ENCODE results near the gene WIPF1.

Gene WIPF1, protein sequence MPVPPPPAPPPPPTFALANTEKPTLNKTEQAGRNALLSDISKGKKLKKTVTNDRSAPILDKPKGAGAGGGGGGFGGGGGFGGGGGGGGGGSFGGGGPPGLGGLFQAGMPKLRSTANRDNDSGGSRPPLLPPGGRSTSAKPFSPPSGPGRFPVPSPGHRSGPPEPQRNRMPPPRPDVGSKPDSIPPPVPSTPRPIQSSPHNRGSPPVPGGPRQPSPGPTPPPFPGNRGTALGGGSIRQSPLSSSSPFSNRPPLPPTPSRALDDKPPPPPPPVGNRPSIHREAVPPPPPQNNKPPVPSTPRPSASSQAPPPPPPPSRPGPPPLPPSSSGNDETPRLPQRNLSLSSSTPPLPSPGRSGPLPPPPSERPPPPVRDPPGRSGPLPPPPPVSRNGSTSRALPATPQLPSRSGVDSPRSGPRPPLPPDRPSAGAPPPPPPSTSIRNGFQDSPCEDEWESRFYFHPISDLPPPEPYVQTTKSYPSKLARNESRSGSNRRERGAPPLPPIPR

DNA sequence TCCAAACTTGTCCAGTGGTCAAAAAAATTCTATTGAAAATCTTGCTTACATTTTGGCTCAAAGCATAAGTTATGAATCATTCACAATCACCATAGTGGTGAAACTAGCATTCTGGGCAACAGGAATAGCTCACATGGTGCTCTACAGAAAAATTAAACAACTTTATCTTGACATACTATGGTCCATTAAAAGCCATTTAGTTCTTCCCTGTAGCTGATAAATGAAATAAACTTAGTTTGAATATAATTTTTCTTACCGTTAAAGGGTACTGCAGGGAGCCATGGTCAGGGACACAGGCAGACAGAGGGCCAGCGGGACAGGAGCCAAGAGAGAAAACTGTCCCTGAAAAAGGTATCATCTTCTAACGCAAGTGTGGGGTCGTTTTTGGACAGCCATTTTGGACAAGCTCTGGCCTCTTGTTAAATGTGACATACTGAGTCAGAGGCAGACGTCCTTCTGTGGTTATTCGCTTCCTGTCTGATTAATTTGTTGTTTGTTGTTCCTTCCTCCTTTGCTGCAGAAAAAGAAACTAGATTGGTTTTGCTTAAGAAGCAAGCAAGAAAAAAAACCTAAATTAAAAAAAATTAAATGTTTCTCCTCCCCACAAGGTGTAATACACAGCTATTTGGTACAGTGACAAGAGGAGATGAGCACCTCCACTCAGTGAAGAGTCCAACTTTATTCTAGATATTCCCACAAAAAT lies at the start of gene WIPF1:
WIPF1 (minus strand) TSS at position 460 of the 703 bp plus-strand sequence. CDS start 12,231 bp downstream, outside the sequence.
- TF ChIP-seq, protein P1, sequence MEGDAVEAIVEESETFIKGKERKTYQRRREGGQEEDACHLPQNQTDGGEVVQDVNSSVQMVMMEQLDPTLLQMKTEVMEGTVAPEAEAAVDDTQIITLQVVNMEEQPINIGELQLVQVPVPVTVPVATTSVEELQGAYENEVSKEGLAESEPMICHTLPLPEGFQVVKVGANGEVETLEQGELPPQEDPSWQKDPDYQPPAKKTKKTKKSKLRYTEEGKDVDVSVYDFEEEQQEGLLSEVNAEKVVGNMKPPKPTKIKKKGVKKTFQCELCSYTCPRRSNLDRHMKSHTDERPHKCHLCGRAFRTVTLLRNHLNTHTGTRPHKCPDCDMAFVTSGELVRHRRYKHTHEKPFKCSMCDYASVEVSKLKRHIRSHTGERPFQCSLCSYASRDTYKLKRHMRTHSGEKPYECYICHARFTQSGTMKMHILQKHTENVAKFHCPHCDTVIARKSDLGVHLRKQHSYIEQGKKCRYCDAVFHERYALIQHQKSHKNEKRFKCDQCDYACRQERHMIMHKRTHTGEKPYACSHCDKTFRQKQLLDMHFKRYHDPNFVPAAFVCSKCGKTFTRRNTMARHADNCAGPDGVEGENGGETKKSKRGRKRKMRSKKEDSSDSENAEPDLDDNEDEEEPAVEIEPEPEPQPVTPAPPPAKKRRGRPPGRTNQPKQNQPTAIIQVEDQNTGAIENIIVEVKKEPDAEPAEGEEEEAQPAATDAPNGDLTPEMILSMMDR (IDR thresholded peaks at IDR 0.05; ENCODE audit: borderline replicate concordance, insufficient read depth, low read depth, low read length), result no peak
- peak within 1 kb of the TSS; percentile 51 for H3K4me3 ChIP-seq (ENCODE audit: low read depth, low read length)

DNA sequence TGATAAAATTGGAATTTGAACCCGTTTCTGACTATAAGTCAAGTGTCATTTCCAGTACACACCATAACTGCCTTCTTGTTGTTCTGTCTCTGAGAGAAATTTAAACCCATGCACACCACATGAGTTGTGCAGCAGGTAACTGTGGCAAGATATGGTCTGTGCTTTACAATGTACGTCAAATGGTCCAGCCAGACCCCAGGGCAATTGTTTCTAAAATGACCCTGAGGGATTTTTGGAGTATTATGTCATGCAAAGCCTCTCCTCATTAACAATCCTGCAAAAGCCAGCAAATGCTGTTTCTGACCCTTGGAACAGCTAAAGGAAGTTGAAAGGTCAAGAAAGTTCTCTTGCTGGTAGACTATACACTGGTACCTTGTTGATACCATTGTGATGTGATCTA lies 47.7 kb upstream of the WIPF1 start:
- H3K4me3 ChIP-seq (ENCODE audit: low read depth, low read length), result no peak overlapping the region
- TF ChIP-seq, protein P1 (IDR thresholded peaks at IDR 0.05; ENCODE audit: borderline replicate concordance, insufficient read depth, low read depth, low read length), result no peak

DNA sequence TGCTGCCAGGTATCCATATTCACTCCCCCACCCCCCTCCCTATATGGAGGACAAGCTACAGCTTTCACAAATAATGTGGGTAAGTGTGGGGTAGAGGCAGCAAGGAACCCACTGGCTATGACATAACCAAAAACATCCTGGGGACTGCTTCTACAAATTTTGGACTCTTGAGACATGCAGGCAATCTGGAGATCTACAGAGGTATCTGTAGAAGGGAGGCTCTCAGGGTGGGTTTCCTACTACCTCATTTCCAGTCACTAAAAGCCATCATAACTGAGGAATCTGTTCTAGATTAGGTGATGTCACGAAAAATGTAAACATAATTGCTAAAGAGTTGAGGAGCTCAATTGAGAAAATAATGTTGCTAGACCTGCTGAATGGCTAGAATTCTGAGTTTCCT lies 46.8 kb upstream of the WIPF1 start:
- H3K4me3 ChIP-seq (ENCODE audit: low read depth, low read length), result no peak overlapping the region
- TF ChIP-seq, protein P1 (IDR thresholded peaks at IDR 0.05; ENCODE audit: borderline replicate concordance, insufficient read depth, low read depth, low read length), result no peak

DNA sequence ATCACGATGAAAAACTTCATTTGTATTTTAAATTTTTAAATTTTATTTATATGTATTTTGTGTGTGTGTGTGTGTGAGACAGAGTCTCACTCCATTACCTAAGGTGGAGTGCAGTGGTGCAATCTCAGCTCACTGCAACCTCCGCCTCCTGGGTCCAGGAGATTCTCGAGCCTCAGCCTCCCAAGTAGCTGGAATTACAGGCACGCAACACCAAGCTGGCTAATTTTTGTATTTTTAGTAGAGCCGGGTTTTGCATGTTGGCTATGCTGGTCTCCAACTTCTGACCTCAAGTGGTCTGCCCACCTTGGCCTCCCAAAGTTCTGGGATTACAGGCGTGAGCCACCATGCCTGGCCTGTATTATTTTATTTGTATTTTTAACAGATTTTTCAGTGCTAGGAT lies 45.8 kb upstream of the WIPF1 start:
- TF ChIP-seq, protein P1 (IDR thresholded peaks at IDR 0.05; ENCODE audit: borderline replicate concordance, insufficient read depth, low read depth, low read length), result no peak
- H3K4me3 ChIP-seq (ENCODE audit: low read depth, low read length), result no peak overlapping the region

DNA sequence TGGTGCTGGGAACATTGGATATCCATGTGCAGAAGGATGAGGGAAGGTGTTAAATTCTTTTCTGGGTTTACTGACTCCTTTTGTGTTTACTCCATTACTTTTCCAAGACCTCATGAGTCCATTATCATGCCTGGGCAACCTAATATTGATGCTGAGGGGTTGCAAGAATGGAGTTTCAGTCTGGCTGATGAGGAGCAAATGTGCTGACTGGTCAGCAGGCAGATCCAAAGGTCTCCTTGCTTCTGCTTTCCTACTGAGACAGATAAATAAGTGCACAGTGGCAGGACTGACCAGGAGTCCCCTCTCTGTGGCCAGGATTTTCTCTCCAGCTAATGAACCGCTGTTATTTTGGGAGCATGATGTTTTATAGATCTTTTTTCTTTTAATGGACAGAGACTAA lies 43.6 kb upstream of the WIPF1 start:
- no peak overlapping the region for H3K4me3 ChIP-seq (ENCODE audit: low read depth, low read length)
- TF ChIP-seq, protein P1 (IDR thresholded peaks at IDR 0.05; ENCODE audit: borderline replicate concordance, insufficient read depth, low read depth, low read length), result no peak

DNA sequence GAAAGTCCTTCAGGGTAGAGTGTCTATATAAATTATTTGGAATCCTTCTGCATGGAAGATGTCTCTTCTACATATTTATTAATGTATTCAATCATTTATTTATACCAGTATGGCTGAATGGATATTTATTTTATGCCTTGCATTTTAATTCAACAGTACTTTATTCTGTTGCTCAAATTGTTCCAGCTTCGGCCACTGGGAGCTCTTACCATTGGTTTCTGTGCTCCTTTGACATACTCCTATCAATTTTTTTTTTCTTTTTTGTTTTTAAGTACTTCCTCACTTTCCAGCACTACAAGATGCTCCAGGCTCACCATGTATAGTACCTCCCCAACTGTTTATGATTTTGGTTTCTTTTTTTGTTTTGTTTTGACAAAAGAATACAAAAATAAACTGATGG lies 39.4 kb upstream of the WIPF1 start:
- TF ChIP-seq, protein P1 (IDR thresholded peaks at IDR 0.05; ENCODE audit: borderline replicate concordance, insufficient read depth, low read depth, low read length), result no peak
- no peak overlapping the region for H3K4me3 ChIP-seq (ENCODE audit: low read depth, low read length)
